LoVo (cell line): ENCODE data around the gene TSPAN32.
A peak's percentile ranks its signal among the peaks of the same experiment; 100 is the strongest.

ENCODE experiments used
- DNase-seq: peaks from one replicate; pipeline ENCODE4 v3.0.0-alpha.2; 2016; ENCODE audit warnings: low spot score

The TSPAN32 gene

GRCh38 chr11:2304506-2305139 is 2.8 kb downstream of the TSPAN32 start:
- no peak for DNase-seq

GRCh38 chr11:2305140-2305778 is 3.4 kb downstream of the TSPAN32 start:
- DNase-seq, result peak; percentile 57

GRCh38 chr11:2305788-2306451 is 4.1 kb downstream of the TSPAN32 start:
- no peak for DNase-seq

- DNase-seq, result no peak
Measured at GRCh38 chr11:2306452-2306823, 4.6 kb downstream of the TSPAN32 start.

DNA sequence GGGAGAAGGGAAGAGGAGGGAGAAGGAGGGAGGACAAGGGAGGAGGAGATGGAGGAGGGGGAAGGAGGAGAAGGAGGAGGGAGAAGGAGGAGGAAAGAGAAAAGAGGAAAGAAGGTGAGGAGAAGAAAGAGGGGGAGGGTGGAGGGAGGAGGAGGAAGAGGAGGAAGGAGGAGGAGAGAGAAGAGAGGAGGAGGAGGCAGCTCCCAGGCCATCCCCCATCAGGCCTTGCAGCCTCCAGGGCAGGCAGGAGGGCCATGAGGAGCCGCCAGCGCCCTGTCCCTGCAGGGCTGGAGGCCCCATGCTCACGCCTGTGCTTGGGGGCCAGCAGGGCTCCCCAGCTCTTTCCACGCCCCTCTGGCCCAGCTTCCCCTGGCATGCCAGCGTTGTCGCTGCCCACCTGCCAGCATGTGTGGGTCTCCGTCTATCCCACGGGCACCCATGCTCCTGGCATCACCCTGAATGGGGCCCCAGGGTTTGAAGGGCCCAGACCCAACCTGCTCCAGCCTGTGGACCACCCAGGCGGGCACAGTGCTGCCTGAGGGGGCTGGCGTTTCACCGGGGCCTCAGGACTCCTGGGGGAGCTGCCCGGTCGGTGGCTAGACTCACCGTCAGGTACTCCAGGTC is 5.2 kb downstream of the TSPAN32 start:
- no peak for DNase-seq

DNA sequence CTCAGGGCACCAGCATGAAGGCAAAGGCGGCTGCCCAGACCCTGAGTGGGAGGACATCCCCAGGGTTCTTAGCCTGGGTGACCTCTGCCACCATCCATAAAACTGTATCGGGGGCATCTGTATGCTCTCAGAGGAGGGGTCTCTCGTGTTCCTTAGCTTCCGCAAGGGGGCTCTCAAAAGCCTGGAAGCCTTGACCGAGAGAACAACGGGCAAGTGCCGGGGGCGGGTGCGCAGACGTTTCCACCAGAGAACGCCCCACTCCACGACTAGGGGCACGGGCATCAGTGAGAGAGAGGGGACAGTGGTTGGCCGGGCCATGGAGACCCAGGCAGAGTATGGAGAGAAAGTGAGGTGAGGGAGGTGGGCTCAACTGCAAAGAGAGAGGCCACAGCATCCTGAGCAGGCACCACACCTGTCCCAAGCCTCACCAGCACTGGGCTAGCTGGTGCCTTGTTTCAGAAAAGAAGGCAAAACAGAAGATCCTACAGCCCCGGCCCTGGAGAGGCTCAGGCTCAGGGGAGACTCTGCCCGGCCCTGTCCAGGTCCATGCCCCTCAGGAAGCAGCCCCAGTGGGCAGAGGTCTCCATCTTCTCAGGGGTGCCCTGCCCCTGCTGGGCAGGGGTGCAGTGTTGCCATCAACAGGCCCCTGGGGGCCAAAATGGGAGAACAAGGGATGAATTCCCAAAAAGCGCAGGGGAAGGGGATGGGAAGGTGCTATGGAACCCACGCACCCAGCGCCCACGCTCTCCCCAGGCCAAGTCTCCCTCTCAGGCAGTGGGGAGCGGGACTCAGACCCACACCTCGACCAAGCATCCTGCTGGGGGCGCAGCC is 5.9 kb downstream of the TSPAN32 start:
- no peak for DNase-seq

- DNase-seq, result no peak
Measured at GRCh38 chr11:2308713-2309112, 6.9 kb downstream of the TSPAN32 start.

GRCh38 chr11:2309251-2310072 is 7.6 kb downstream of the TSPAN32 start:
- DNase-seq, result no peak

DNA sequence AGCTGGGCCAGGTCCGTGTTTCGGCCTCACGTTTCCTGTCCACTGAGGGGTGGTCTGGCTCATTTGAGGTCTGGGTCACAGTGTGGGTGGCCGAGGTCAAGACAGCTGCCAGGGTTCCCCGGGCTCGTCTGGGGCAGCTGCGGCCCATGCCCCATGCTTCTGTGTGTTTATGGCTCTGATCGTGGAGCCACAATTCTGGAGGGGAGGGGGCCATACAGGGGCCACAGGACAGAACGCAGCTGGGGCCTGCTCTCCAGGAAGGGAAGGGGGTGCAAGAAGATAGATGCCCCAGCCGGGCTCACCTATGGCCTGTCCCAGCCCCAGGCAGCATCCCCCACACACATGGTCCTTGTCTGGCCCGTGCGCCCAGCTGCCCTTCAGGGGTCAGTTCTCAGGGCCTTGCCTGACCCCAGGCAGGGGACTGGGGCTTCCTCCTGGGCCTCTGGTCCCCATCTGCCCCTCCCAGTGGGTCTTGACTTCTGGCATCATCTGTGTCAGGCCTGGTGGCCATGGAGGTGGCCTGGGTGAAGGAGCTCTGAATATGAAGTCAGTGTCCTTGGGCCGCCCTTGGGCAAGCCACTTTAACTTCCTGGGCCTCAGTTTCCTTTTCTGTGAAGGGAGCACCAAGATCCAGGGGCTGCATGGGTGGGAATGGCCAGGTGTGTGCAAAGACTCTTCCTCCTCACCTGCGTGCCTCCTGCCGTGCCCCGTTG is 8.4 kb downstream of the TSPAN32 start:
- DNase-seq, result no peak

DNA sequence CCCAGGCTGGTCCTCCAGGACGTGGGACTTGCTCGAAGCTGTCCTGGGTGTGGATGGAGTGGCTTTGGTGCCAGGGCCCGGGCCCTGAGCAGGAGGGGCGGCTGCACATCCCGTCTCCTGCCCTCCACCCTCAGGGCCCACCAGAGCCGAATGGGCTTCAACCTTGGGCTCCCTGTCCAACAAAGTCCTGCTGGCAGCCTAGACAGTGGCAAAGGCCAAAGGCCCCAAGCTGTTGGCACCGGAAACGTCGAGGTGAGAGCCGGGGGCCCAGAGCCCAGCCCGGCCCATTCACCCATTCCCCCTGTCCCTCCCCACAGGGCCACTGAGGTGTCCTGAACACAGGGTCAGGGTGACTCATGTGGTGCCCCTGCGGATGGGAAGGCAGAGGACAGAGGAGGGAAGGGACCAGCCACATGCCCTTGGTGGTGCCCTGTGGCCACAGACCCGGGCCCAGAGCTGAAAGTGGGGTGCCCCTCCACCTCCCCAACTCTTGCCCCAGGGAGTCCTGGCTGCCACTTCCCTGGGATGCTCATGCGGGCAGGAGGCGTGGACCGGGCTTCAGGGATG is 9.1 kb downstream of the TSPAN32 start:
- DNase-seq, result no peak

DNA sequence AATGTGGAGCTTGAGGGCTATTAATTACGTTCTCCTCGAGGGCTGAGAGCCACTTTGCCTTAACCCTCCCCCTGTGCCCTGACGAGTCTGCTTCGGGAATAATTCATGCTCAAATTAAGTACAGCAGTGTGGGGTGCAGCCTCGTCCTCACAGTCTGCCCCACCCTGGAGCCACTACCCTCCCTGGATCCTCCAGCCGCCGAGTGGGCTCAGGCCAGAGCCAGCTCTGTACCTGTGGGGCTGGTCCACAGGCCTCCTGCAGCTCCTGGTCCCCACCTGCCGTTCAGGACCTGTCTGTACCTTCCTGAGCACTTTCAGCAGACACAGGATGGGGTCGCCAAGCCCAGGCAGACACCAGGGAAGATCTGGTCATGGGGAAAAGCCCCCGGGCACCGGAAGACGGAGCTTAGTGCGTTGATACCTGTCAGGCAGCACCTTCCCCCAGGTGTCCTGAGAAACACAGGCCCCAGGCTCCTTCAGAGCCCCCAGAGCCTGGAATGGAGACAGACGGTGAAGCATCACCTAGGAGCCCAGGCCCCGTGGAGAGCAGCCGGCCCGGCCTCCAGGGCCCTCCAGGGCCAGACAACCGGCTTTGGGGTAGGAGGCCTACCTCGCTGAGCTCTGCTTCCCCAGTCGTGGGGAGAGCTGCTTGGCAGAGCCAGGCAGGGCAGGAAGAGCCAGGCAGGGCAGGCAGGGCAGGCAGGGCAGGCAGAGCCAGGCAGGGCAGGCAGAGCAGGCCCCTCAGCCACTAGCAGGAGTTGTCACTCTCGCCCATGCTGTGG is 9.7 kb downstream of the TSPAN32 start:
- no peak for DNase-seq

DNA sequence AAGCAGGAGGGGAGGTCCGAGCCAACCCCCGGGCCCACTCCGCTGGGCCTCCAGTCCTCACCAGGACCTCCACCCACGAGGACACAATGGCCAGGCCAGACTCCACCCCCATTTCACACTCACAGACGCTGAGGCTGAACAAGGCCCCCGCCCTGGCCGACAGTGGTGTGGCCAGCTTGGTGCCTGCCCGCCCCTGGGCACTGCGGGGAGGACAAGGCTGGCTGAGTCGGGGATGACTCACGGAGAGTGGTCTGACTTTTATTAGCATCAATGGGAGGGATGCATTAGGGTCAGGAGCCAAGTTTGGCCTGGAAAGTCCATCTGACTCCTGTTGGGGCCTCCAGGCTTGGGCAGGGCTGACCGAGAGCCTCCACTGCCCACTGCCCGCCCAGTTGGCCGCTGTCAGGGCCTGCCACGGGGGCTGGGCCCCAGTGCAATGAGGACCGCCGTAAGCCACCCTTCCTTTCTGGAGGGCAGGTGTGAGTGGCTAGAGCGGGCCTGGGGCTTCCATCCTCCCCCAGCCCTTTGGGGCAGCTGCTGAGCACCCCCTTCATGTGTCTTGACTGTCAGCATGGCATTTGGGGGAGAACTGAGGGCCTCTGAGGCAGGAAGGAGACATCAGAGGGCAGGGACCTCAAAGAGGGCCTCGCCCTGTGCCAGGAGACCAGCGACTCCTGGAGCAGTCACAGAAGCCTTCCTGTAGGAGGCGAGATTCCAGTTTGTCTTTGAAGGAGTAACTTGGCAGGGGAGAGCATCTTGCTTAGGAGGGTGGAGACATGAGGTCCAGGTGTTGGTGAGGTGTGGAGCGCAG is 10.6 kb downstream of the TSPAN32 start:
- DNase-seq, result peak; percentile 8

DNA sequence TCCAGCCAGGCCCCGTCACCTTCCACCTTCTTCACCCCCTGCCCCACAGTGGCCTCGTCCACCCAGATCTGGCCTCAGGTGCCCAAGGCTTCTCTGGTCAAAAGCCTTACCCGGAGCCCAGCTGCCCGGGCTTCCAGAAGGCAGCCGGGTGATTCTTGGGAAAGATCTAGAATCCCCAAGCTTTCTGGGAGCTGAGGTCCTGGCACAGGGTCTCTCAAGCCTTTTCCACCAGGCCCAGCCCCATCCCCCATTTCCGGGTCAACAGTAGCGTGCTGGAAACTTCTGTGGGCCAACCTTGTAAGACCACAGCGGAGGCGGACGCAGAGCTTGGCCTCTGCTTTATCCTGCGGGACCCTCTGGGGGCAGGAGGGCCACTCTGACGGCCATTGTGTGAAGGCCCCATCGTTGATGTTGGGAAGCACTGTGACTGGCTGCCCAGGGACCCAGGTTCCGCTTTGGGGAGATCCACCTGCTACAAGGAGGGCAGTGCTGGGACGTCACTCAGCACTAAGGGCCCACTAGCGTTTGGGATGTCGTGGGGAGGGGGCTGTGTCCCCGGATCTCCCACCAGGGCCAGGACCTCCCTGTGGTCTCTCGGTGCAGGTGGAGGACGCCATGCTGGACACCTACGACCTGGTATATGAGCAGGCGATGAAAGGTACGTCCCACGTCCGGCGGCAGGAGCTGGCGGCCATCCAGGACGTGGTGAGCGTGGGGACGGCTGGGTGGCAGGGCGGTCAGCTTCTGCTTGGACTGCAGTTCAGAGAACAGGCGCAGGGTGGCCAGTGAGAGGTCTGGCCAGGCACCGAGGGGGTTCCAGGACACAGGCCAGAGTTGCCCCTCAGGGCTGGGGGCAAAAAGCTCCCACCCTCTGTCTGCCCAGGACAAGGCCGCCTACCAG is 11.5 kb downstream of the TSPAN32 start:
- DNase-seq, result no peak

- DNase-seq, result no peak
Measured at GRCh38 chr11:2314136-2314524, 12.3 kb downstream of the TSPAN32 start.

- DNase-seq, result no peak
Measured at GRCh38 chr11:2314525-2315394, 12.9 kb downstream of the TSPAN32 start.

- DNase-seq, result no peak
Measured at GRCh38 chr11:2315395-2316168, 13.8 kb downstream of the TSPAN32 start.
